ENCODE measurements around the gene KDM2A. TPM values are rescaled to one million over a fixed set of nuclear protein-coding genes. Genes with fewer than 3 reads are reported as not detected.

Gene KDM2A
- total and polyA plus RNA-seq, 2 donors (not counting 3 experiments of a cell fraction or from before 2014, with no cell fraction given) = 72.2 to 79.5 TPM

GRCh38 chr11:67299471-67300191 is 180.6 kb downstream of the KDM2A start:
- Histone ChIP-seq H3K27ac (ENCODE audit: insufficient read depth, low read depth, low read length) (no peak overlapping the region), H3K36me3 (ENCODE audit: control insufficient read depth in 2 of 2, extremely low read depth in 1 of 2, insufficient read depth in 2 of 2, low read length in 2 of 2) (peaks cover 3 to 27% of the 10 kb centered on the region in 2 experiments), H3K4me3 (replicated peaks in 1 of 3; ENCODE audit: insufficient read depth in 1 of 3, low read depth in 1 of 3, low read length in 3 of 3) (no peak overlapping the region), H3K9me1 (replicated peaks; ENCODE audit: control insufficient read depth, extremely low read depth, insufficient read depth, low read length) (no peaks in the 10 kb centered on the region), H3K4me1 (ENCODE audit: control insufficient read depth, extremely low read depth, insufficient read depth, low read length) (peaks cover 3% of the 10 kb centered on the region), H3K9me3 (replicated peaks; ENCODE audit: control insufficient read depth, insufficient read depth, low read length) (no peaks in the 10 kb centered on the region), H3K79me2 (ENCODE audit: control insufficient read depth, insufficient read depth, low read length) (peaks cover 11% of the 10 kb centered on the region), H3K27me3 (ENCODE audit: control insufficient read depth in 2 of 2, insufficient read depth in 2 of 2, low read length in 2 of 2) (no peaks in the 10 kb centered on the region), H2AFZ (ENCODE audit: low read depth, low read length) (no peak overlapping the region), H4K20me1 (replicated peaks; ENCODE audit: control insufficient read depth, extremely low read depth, insufficient read depth, low read length) (no peaks in the 10 kb centered on the region), H3K4me2 (ENCODE audit: insufficient read depth, low read length) (no peak overlapping the region), H3K9ac (replicated peaks; ENCODE audit: extremely low read depth, insufficient read depth, low read length) (no peak overlapping the region)
- dilution Hi-C loops (cut with MboI; ENCODE audit: extremely low pct_ligation_motif_present, low sequenced_read_pairs) (no loop called here), intact Hi-C loops (cut with micrococcal nuclease) (no loop called here)
- FAIRE-seq (no peak), DNase-seq (ENCODE audit: low read depth, low spot score) (no peak)
- ChIA-PET POLR2A (no interaction called here), CTCF (no interaction called here)
- no TSS peak for BruUV-seq (replicated peaks)
- no peak for TF ChIP-seq POLR2AphosphoS5 (IDR thresholded peaks at IDR 0.05; ENCODE audit: insufficient read depth, low read depth, low read length)
- no peak for TF ChIP-seq CTCF (IDR thresholded peaks at IDR 0.05; ENCODE audit: extremely low read depth in 1 of 2, insufficient read depth in 1 of 2, low read depth in 1 of 2, low read length in 2 of 2)
- no peak for TF ChIP-seq EZH2 (IDR thresholded peaks at IDR 0.05; ENCODE audit: borderline replicate concordance, low read depth, low read length, severe bottlenecking)

- no peak overlapping the region for H2AFZ ChIP-seq (ENCODE audit: low read depth, low read length)
- DNase-seq (ENCODE audit: low read depth, low spot score) = no peak
- no peak overlapping the region for H3K27ac ChIP-seq (ENCODE audit: insufficient read depth, low read depth, low read length)
- TF ChIP-seq JUN (IDR thresholded peaks at IDR 0.05; ENCODE audit: borderline replicate concordance, insufficient read depth, insufficient read length, low read depth) (no peak), POLR2AphosphoS5 (IDR thresholded peaks at IDR 0.05; ENCODE audit: insufficient read depth, low read depth, low read length) (no peak), POLR2A (IDR thresholded peaks at IDR 0.05; ENCODE audit: low read depth, low read length) (no peak), CTCF (IDR thresholded peaks at IDR 0.05; ENCODE audit: extremely low read depth in 1 of 2, insufficient read depth in 1 of 2, low read depth in 1 of 2, low read length in 2 of 2) (no peak)
- TF ChIP-seq, protein P1, sequence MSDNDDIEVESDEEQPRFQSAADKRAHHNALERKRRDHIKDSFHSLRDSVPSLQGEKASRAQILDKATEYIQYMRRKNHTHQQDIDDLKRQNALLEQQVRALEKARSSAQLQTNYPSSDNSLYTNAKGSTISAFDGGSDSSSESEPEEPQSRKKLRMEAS (IDR thresholded peaks at IDR 0.05; ENCODE audit: insufficient read depth, insufficient read length) = no peak
- peaks cover 0 to 27% of the 10 kb centered on the region in 2 experiments for H3K36me3 ChIP-seq (ENCODE audit: control insufficient read depth in 2 of 2, extremely low read depth in 1 of 2, insufficient read depth in 2 of 2, low read length in 2 of 2)
- H3K9me3 ChIP-seq (replicated peaks; ENCODE audit: control insufficient read depth, insufficient read depth, low read length) = no peaks in the 10 kb centered on the region
- no peaks in the 10 kb centered on the region for H3K27me3 ChIP-seq (ENCODE audit: control insufficient read depth in 2 of 2, insufficient read depth in 2 of 2, low read length in 2 of 2)
- no TSS peak for BruUV-seq (replicated peaks)
- H3K79me2 ChIP-seq (ENCODE audit: control insufficient read depth, insufficient read depth, low read length) = peaks cover 11% of the 10 kb centered on the region
- H3K9me1 ChIP-seq (replicated peaks; ENCODE audit: control insufficient read depth, extremely low read depth, insufficient read depth, low read length) = no peaks in the 10 kb centered on the region
- FAIRE-seq = no peak
- H3K4me2 ChIP-seq (ENCODE audit: insufficient read depth, low read length) = no peak overlapping the region
- CTCF ChIA-PET = interaction anchor here (0.5 to 1.0 kb wide), 2 partner anchors 9 to 82 kb away, joined by 4 read pairs; no protein-coding TSS in a partner anchor
- POLR2A ChIA-PET = no interaction called here
- H3K4me3 ChIP-seq (replicated peaks in 1 of 3; ENCODE audit: insufficient read depth in 1 of 3, low read depth in 1 of 3, low read length in 3 of 3) = no peak overlapping the region
- dilution Hi-C loops (cut with MboI; ENCODE audit: extremely low pct_ligation_motif_present, low sequenced_read_pairs) = no loop called here
- H3K4me1 ChIP-seq (ENCODE audit: control insufficient read depth, extremely low read depth, insufficient read depth, low read length) = peaks cover 3% of the 10 kb centered on the region
- no peaks in the 10 kb centered on the region for H4K20me1 ChIP-seq (replicated peaks; ENCODE audit: control insufficient read depth, extremely low read depth, insufficient read depth, low read length)
- no peak overlapping the region for H3K9ac ChIP-seq (replicated peaks; ENCODE audit: extremely low read depth, insufficient read depth, low read length)
- intact Hi-C loops (cut with micrococcal nuclease) = no loop called here
These were observed 181.2 kb downstream of the KDM2A start for GRCh38 chr11:67300256-67300755.
